Measurements from ENCODE around the gene OTX1.

Gene OTX1

DNA sequence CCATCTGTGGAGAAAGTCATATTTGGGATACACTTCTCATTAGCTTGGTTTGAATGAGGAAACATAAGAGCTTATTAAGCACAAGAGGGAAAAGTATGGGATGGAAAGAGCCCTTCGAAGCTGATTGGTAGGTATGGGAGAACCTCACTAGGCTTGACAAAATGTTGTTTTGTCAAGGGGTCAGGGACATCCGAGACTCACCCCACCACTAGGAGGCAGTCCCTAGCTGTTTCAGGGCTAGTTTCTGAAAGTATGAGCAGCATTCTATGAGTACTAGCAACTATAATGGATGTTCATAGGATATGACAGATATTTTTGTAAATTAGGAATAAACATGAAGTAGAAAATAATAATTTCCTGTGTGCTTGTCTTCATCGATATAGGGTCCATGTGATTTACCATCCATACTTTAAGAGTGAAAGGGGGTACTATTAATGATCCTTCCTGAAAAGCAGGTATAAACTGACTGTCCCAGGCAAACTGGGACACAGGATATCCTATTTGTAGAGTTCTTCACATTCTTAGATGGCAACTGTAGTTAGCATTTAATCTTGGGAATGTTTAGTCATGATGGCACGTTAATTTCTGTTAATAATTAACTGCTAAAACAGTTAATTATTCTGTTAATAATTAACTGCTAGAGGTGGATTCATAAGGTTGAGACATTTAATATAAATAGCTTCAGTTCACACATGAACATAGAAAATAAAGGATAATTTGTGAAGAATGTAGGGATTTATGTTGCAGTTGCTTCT lies 28.4 kb downstream of the OTX1 start:
- TF ChIP-seq, protein P1, sequence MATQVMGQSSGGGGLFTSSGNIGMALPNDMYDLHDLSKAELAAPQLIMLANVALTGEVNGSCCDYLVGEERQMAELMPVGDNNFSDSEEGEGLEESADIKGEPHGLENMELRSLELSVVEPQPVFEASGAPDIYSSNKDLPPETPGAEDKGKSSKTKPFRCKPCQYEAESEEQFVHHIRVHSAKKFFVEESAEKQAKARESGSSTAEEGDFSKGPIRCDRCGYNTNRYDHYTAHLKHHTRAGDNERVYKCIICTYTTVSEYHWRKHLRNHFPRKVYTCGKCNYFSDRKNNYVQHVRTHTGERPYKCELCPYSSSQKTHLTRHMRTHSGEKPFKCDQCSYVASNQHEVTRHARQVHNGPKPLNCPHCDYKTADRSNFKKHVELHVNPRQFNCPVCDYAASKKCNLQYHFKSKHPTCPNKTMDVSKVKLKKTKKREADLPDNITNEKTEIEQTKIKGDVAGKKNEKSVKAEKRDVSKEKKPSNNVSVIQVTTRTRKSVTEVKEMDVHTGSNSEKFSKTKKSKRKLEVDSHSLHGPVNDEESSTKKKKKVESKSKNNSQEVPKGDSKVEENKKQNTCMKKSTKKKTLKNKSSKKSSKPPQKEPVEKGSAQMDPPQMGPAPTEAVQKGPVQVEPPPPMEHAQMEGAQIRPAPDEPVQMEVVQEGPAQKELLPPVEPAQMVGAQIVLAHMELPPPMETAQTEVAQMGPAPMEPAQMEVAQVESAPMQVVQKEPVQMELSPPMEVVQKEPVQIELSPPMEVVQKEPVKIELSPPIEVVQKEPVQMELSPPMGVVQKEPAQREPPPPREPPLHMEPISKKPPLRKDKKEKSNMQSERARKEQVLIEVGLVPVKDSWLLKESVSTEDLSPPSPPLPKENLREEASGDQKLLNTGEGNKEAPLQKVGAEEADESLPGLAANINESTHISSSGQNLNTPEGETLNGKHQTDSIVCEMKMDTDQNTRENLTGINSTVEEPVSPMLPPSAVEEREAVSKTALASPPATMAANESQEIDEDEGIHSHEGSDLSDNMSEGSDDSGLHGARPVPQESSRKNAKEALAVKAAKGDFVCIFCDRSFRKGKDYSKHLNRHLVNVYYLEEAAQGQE (IDR thresholded peaks at IDR 0.05; ENCODE audit: insufficient read depth in 1 of 2, low read depth in 2 of 2, low read length in 2 of 2) = no peak
- TF ChIP-seq FOXP2 (optimal IDR thresholded peaks at IDR 0.05; ENCODE audit: borderline replicate concordance, extremely low read depth, extremely low read length, insufficient read depth) (no peak), TAF1 (IDR thresholded peaks at IDR 0.05; ENCODE audit: borderline replicate concordance, insufficient read depth, low read length) (no peak), SIN3A (IDR thresholded peaks at IDR 0.05; ENCODE audit: borderline replicate concordance, insufficient read depth, low read length) (no peak), POLR2AphosphoS5 (IDR thresholded peaks at IDR 0.05; ENCODE audit: low read depth, low read length) (no peak)

DNA sequence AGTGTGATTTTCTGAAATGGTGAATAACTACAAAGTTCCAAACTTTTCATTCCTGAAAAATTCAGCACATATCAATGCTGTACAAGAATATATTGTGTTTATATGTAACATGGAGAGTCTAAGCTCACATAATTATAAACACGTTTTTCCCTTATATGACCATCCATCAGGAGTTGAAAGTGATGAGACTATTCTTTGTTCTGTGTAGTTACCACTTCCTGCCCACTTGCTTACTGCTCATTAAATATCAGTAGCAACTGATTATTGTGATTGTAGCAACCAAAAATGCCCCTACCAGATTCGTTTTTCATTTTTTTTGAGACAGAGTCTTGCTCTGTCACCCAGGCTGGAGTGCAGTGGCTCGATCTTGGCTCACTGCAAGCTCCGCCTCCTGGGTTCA lies 30.8 kb downstream of the OTX1 start:
- TF ChIP-seq POLR2AphosphoS5 (IDR thresholded peaks at IDR 0.05; ENCODE audit: low read depth, low read length) (no peak), TAF1 (IDR thresholded peaks at IDR 0.05; ENCODE audit: borderline replicate concordance, insufficient read depth, low read length) (no peak), SIN3A (IDR thresholded peaks at IDR 0.05; ENCODE audit: borderline replicate concordance, insufficient read depth, low read length) (no peak), FOXP2 (optimal IDR thresholded peaks at IDR 0.05; ENCODE audit: borderline replicate concordance, extremely low read depth, extremely low read length, insufficient read depth) (no peak)
- TF ChIP-seq, protein P1 (IDR thresholded peaks at IDR 0.05; ENCODE audit: insufficient read depth in 1 of 2, low read depth in 2 of 2, low read length in 2 of 2) = no peak

DNA sequence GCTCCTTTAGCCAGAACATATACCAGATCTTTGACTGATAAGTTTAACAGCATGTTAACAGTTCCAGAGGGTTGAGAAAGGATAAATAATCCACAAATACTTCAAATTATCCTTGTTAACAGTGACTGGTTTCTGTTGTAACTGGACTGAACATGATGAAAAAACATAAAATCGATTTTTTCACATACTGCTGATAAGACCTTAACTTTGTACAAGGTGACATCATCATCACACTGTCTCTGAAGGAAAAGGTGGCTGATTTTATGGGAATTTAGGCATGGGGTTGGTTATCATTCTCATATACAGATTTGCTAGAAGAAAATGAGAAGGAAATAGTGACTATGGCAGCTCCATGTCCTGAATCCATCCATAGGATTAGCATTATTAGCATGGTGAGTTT lies 36.1 kb downstream of the OTX1 start:
- TF ChIP-seq SIN3A (IDR thresholded peaks at IDR 0.05; ENCODE audit: borderline replicate concordance, insufficient read depth, low read length) = no peak
- TF ChIP-seq FOXP2 (optimal IDR thresholded peaks at IDR 0.05; ENCODE audit: borderline replicate concordance, extremely low read depth, extremely low read length, insufficient read depth) = no peak
- TF ChIP-seq POLR2AphosphoS5 (IDR thresholded peaks at IDR 0.05; ENCODE audit: low read depth, low read length) = no peak
- TF ChIP-seq TAF1 (IDR thresholded peaks at IDR 0.05; ENCODE audit: borderline replicate concordance, insufficient read depth, low read length) = no peak
- TF ChIP-seq, protein P1 (IDR thresholded peaks at IDR 0.05; ENCODE audit: insufficient read depth in 1 of 2, low read depth in 2 of 2, low read length in 2 of 2) = no peak

DNA sequence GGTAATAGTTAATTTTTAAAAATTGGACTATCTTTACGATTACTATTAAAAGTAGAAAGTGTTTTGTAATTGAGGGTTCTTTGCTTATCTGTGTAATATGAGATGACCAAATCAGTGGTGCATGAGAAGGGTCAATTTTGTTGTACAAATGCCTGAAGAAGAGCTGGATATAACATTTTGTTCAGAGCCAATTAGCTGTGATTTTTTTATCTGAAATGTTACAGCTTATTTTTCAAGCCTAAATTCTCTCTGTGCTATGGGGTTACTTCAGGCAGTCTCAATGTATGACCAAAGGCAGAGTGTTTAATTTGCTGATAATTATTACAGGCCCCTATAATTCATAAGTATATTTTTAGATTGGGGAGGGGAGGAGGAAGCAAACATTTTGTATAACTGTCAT lies 41.8 kb downstream of the OTX1 start:
- TF ChIP-seq POLR2AphosphoS5 (IDR thresholded peaks at IDR 0.05; ENCODE audit: low read depth, low read length) = no peak

DNA sequence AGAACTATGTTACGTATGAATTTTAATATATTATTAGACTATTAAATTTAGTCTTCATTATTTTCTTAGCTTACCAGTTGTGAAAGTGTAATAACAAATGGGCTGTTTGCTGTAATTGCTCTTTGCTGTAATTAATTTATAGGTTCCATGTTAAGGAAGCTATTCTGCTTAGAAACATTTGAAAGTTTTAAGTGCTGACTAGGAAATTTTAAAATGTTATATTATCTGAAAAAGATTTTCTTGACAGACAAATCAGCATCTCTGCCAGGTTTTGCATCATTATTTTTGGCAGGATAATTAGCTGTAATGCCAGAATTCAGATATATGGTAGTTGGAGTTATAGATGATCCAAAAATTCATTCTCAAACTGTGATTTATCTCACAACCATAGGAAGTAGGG lies 42.2 kb downstream of the OTX1 start:
- TF ChIP-seq POLR2AphosphoS5 (IDR thresholded peaks at IDR 0.05; ENCODE audit: low read depth, low read length) (no peak), TAF1 (IDR thresholded peaks at IDR 0.05; ENCODE audit: borderline replicate concordance, insufficient read depth, low read length) (no peak), SIN3A (IDR thresholded peaks at IDR 0.05; ENCODE audit: borderline replicate concordance, insufficient read depth, low read length) (no peak), FOXP2 (optimal IDR thresholded peaks at IDR 0.05; ENCODE audit: borderline replicate concordance, extremely low read depth, extremely low read length, insufficient read depth) (no peak)
- TF ChIP-seq, protein P1 (IDR thresholded peaks at IDR 0.05; ENCODE audit: insufficient read depth in 1 of 2, low read depth in 2 of 2, low read length in 2 of 2) = no peak

Measured in PFSK-1 (cell line).